ENCODE results near the gene RNU5D-1.

RNU5D-1 gene

DNA sequence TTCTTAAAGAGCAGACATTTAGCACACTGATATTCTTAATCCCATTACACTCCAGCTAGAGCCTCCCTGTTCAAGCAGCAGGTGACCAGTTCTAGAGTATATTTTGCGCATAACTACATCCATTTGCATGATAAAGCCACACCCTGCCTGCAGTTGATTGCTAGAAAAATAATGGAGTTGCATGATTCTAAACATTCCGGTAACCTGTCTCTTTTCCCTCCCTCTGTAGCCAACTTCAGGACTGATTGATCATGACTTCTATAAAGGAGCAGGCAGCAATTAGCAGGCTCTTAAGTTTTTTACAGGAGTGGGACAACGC lies 41.6 kb downstream of the RNU5D-1 start:
- TF ChIP-seq, protein P1, sequence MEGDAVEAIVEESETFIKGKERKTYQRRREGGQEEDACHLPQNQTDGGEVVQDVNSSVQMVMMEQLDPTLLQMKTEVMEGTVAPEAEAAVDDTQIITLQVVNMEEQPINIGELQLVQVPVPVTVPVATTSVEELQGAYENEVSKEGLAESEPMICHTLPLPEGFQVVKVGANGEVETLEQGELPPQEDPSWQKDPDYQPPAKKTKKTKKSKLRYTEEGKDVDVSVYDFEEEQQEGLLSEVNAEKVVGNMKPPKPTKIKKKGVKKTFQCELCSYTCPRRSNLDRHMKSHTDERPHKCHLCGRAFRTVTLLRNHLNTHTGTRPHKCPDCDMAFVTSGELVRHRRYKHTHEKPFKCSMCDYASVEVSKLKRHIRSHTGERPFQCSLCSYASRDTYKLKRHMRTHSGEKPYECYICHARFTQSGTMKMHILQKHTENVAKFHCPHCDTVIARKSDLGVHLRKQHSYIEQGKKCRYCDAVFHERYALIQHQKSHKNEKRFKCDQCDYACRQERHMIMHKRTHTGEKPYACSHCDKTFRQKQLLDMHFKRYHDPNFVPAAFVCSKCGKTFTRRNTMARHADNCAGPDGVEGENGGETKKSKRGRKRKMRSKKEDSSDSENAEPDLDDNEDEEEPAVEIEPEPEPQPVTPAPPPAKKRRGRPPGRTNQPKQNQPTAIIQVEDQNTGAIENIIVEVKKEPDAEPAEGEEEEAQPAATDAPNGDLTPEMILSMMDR (conservative IDR thresholded peaks at IDR 0.05; ENCODE audit: low read depth, low read length) = no peak
- no peak for DNase-seq (ENCODE audit: low read depth)
- H3K4me3 ChIP-seq (ENCODE audit: low read length) = no peak overlapping the region

DNA sequence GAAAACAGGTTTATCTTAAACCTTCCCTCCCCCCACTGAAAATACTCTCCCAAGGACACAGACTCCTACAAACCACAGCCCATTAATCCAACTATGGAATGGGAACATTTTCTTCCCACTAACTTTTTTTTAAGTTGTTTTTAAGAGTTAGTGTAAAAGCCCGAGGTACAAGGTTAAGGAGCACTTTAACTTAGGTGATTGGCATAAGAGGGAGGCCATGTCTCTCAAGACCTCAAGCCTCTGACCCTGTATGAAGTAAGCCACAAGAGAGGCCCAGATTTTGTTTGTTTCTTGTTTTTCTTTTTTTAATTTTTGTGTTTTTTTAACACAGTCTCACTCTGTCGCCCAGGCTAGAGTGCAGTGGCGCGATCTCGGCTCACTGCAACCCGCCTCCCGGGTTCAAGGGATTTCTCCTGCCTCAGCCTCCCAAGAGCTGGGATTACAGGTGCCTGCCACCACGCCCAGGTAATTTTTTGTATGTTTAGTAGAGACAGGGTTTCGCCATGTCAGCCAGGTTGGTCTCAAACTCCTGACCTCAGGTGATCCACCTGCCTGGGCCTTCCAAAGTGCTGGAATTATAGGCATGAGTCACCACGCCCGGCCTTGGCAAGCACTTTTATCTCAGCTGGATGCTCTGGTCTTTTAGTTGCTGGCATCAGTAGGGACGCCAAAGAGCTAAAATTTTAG lies 42.1 kb downstream of the RNU5D-1 start:
- no peak for DNase-seq (ENCODE audit: low read depth)
- no peak overlapping the region for H3K4me3 ChIP-seq (ENCODE audit: low read length)
- TF ChIP-seq, protein P1 (conservative IDR thresholded peaks at IDR 0.05; ENCODE audit: low read depth, low read length) = no peak

DNA sequence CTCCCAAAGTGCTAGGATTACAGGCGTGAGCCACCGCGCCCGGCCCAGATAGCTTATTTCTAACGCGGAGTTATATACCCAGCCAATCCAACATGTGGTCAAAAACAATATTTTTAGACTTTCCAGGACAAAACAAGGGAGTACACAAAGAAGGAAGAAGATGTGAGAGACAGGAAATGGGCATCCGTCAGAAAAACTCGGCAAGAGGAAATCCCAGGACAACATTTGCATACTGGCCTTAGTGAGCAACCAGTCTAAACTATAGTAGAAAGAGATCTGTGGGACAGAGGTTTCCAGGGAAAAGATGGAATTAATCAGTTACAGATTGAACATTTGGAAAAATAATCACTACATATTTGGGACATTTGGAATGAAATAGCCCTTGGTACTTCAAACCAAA lies 45.1 kb downstream of the RNU5D-1 start:
- no peak for DNase-seq (ENCODE audit: low read depth)
- TF ChIP-seq, protein P1 (conservative IDR thresholded peaks at IDR 0.05; ENCODE audit: low read depth, low read length) = no peak
- no peak overlapping the region for H3K4me3 ChIP-seq (ENCODE audit: low read length)

GRCh38 chr1:44685218-44685617 lies 45.8 kb downstream of the RNU5D-1 start:
- DNase-seq (ENCODE audit: low read depth) = no peak
- no peak overlapping the region for H3K4me3 ChIP-seq (ENCODE audit: low read length)
- TF ChIP-seq, protein P1 (conservative IDR thresholded peaks at IDR 0.05; ENCODE audit: low read depth, low read length) = no peak

DNA sequence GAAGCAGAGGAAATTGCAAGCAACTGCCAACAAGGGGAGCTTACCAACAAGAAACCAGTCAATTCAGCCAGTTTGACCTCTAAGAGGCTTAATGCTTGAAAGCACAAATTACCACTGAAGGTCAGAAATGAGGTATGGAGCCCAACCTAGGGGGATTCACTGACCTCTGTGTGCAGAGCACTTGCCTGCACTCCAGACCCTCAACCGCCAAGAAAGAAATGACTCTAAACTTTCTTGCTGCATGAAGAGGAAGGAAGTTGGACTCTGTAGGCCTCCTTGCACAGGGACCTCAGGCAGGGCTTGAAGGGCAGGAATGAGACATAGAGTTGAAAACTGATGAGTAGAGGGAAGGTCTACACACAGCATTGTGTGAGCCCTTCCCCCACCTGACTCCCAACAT lies 46.4 kb downstream of the RNU5D-1 start:
- no peak for DNase-seq (ENCODE audit: low read depth)
- no peak overlapping the region for H3K4me3 ChIP-seq (ENCODE audit: low read length)
- TF ChIP-seq, protein P1 (conservative IDR thresholded peaks at IDR 0.05; ENCODE audit: low read depth, low read length) = no peak

GRCh38 chr1:44682883-44683265 lies 48.1 kb downstream of the RNU5D-1 start:
- DNase-seq (ENCODE audit: low read depth) = no peak
- TF ChIP-seq, protein P1 (conservative IDR thresholded peaks at IDR 0.05; ENCODE audit: low read depth, low read length) = no peak
- H3K4me3 ChIP-seq (ENCODE audit: low read length) = no peak overlapping the region
